ENCODE measurements around the gene TEX52. TPM values are rescaled to one million over a fixed set of nuclear protein-coding genes. Genes with fewer than 3 reads are reported as not detected.
A peak's percentile ranks its signal among the peaks of the same experiment; 100 is the strongest.

TEX52 gene
- not detected for total RNA-seq

DNA sequence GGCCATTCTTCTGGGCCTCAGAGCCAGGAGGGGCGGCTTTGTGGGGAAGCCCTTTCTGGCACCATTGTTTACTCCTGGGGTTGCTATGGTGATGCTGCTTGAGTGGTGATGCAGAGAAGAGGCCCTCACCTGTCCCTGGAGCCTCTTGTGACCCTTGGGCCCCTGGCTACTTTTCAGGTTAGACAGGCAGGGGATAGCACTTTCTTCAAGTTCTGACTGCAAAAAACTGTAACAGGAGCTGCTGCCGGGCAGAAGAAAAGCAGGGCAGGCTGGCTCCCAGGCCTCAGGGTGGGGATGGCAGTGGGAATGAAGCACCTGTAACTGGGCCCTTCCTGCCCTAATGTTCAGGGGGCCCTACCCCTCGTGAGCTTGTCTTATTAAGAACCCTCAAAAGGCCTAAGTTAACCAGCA lies at the start of gene TEX52:
TEX52 (minus strand) TSS at position 19 of the 411 bp plus-strand sequence; CDS start at position 6, 13 bp downstream.
- 52 to 60% methylated on average over 2 to 3 of the region's 3 CpGs for WGBS, 2 donors
- Histone ChIP-seq H3K9me3 (no peaks in the 10 kb centered on the region), H3K36me3 (no peaks in the 10 kb centered on the region), H3K27me3 (no peaks in the 10 kb centered on the region), H3K27ac (peak within 1 kb of the TSS in 1 of 3 donors; percentile 24), H3K4me1 (peaks cover 0 to 11% of the 10 kb centered on the region in 2 donors), H3K4me3 (replicated peaks in 1 of 3) (no peak within 1 kb of the TSS)
- TF ChIP-seq CTCF (IDR thresholded peaks at IDR 0.05) = no peak
- TF ChIP-seq POLR2A (IDR thresholded peaks at IDR 0.05) = no peak
- intact Hi-C loops (cut with DNase I) = no loop called here
- DNase-seq = peak; percentile 28 to 58

- DNase-seq = peak; percentile 94 to 96
- TF ChIP-seq POLR2A (IDR thresholded peaks at IDR 0.05) (no peak), CTCF (IDR thresholded peaks at IDR 0.05) (no peak)
- Histone ChIP-seq H3K4me3 (replicated peaks in 1 of 3) (no peak overlapping the region), H3K36me3 (peaks cover 0 to under 1% of the 10 kb centered on the region in 2 donors), H3K27me3 (no peaks in the 10 kb centered on the region), H3K4me1 (peaks cover 3 to 33% of the 10 kb centered on the region in 2 donors), H3K27ac (peak overlapping the region; percentile 13 to 70 (median 65)), H3K9me3 (no peaks in the 10 kb centered on the region)
- 36 to 55% methylated on average over 2 of the region's 2 CpGs for WGBS, 2 donors
- intact Hi-C loops (cut with DNase I) = no loop called here
Observed at GRCh38 chr12:2904260-2904659, 47.4 kb upstream of the TEX52 start.

DNA sequence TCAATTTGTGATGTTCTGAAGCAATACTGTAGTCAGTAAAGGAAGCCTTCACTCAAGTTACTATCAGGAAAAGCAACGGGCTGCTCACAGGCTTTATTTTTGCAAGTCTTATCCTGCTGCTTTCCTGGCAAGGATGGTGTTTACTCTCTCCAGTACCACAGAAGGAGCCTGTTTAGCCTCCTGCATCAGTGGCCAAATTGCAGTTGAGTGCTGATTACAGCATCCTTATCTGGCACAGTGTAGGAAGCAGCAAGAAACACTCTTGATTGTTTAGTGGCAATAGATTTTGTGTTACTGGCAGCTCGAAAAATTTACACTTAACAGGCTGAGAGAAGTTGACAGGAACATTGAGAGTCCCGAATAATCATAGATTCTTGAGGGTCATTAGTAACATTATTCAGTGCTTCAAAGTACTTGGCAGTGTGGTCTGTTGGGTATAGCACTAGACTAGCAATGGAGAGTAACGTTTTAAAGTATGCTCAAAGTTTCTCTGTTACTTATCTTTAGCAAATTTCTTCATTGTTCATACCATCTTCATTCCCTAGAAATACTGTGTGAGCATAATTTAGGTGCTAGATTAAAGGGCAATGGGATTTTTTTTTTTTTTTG lies 45.5 kb upstream of the TEX52 start:
- peak; percentile 58 to 61 for DNase-seq
- Histone ChIP-seq H3K4me1 (peaks cover 3 to 27% of the 10 kb centered on the region in 2 donors), H3K27me3 (no peaks in the 10 kb centered on the region), H3K36me3 (no peaks in the 10 kb centered on the region), H3K4me3 (replicated peaks in 1 of 3) (no peak overlapping the region), H3K9me3 (no peaks in the 10 kb centered on the region), H3K27ac (peak overlapping the region in 1 of 3 donors; percentile 30)
- TF ChIP-seq CTCF (IDR thresholded peaks at IDR 0.05) (no peak), POLR2A (IDR thresholded peaks at IDR 0.05) (no peak)
- intact Hi-C loops (cut with DNase I) = no loop called here
- 12 to 17% methylated on average over 4 of the region's 4 CpGs for WGBS, 2 donors

DNA sequence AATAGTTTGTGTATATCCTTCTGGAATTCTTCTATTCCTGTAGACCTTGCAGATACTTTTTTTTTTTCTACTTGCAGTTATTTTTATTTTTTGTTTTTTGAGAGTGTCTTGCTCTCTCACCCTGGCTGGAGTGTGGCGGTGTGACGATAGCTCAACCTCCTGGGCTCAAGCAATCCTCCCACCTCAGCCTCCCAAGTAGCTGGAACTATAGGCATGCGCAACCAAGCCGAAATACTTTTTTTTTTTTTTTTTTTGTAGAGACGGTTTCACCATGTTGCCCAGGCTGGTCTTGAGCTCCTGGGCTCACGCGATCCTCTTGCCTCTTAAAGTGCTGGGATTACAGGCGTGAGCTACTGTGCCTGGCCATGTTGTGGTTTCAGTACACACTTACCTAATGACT lies 43.8 kb upstream of the TEX52 start:
- intact Hi-C loops (cut with DNase I) = no loop called here
- no peak for DNase-seq
- no peak overlapping the region for H3K27ac ChIP-seq
- H3K36me3 ChIP-seq = no peaks in the 10 kb centered on the region
- no peak overlapping the region for H3K4me3 ChIP-seq (replicated peaks in 1 of 3)
- H3K27me3 ChIP-seq = no peaks in the 10 kb centered on the region
- TF ChIP-seq POLR2A (IDR thresholded peaks at IDR 0.05) (no peak), CTCF (IDR thresholded peaks at IDR 0.05) (no peak)
- WGBS, 2 donors = 92 to 94% methylated on average over 8 of the region's 8 CpGs
- H3K4me1 ChIP-seq = peaks cover 3 to 27% of the 10 kb centered on the region in 2 donors
- no peaks in the 10 kb centered on the region for H3K9me3 ChIP-seq

DNA sequence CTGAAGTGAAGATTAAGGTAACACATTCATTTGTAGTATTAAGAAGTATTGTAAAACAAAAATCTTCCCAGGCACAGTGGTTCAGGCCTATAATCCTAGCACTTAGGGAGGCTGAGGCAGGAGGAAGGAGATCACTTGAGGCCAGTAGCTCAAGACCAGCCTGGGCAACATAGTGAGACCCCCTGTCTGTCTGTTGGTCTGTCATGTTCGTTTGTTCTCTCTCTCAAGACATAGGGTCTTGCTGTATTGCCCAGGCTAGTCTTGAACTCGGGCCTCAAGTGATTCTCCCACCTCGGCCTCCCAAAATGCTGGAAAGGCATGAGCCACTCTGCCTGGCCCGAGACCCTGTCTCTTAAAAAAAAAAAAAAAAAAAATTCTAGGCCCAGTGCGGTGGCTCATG lies 40.6 kb upstream of the TEX52 start:
- H3K4me1 ChIP-seq = peaks cover 0 to 15% of the 10 kb centered on the region in 2 donors

More for the DNA sequence above, 40.6 kb upstream of the TEX52 start:
- no peak overlapping the region for H3K4me3 ChIP-seq (replicated peaks in 1 of 3)
- no peaks in the 10 kb centered on the region for H3K9me3 ChIP-seq
- 93 to 96% methylated on average over 5 of the region's 5 CpGs for WGBS, 2 donors
- no peak for DNase-seq
- H3K27ac ChIP-seq = no peak overlapping the region
- no peaks in the 10 kb centered on the region for H3K27me3 ChIP-seq
- no peaks in the 10 kb centered on the region for H3K36me3 ChIP-seq
- TF ChIP-seq CTCF (IDR thresholded peaks at IDR 0.05) (no peak), POLR2A (IDR thresholded peaks at IDR 0.05) (no peak)
- intact Hi-C loops (cut with DNase I) = no loop called here

Data from thyroid gland (tissue), 4 donors.